A673 (cell line): ENCODE results near the gene CARS2.

Experiments
- CTCF ChIP-seq: fragments of 300-800, 200-600 bp; sonication (generic); conservative IDR thresholded peaks from 2 replicates; pipeline ENCODE4 v1.5.1; 2017; ENCODE audit warnings: low read depth, mild to moderate bottlenecking, antibody characterized with exemption, low read length, moderate library complexity, mixed read lengths
- EZH2 ChIP-seq: fragments of 200-600 bp; sonication (generic); IDR thresholded peaks from 2 replicates; pipeline ENCODE4 v1.6.1; 2017; ENCODE audit warnings: borderline replicate concordance, low read depth, mild to moderate bottlenecking, mixed read lengths, antibody characterized with exemption, low read length; ENCODE audit not compliant: poor library complexity, severe bottlenecking

DNA sequence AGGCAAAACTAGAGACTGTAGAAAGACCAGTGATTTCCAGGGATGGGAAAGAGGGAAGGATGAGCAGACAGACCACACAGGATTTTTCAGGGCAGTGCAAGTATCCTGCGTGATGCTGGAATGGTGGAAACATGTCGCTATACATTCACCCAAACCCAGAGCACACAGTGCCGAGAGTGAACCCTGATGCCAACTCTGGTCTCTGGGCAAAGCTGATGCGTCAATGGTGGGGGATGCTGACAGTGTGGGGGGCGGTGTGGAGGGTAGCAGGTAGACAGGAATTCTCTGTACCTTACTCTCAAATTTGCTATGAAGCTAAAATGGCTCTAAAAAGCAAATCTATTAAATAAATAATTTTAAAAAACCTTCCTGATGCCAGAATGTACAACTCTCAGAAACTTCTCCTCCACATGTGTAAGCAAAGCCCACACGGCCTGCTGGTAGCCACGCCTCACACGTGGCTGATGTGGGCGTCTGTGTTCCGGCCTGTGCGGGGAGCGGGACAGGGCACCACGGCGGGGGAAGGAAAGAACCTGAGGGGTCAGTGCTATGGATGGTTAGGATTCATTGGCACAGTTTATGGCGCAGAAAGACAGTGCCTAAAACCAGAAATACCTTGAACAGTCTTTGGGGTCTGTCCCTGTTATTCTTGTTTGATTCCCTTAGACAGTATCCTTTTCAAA lies 23.9 kb downstream of the CARS2 start:
- TF ChIP-seq CTCF, result no peak
- no peak for TF ChIP-seq EZH2
